ENCODE measurements around the gene ZFPM1. TPM values are rescaled to one million over a fixed set of nuclear protein-coding genes. Genes with fewer than 3 reads are reported as not detected.

The ZFPM1 gene
- 5.6 TPM for total RNA-seq
- long read RNA-seq, partial matches to known transcripts, result 0 of 7 reads
- long read RNA-seq, other reads (novel, unspliced or antisense), result 7 of 7 reads

DNA sequence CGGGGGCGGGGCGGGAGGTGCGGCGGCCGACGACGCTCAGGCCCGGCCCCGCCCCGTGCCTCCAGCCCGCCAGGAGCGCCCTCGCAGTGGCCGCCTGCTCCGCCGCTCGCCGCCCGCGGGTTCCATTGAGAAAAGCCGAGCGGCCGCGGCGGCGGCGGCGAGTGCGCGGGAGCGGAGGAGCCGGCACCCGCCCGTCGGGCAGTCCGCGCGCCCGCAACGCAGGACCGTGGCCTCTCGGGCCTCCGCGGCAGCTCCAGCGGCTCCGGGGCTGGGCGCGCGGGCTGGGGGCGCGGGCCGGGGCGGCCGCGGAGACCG is at the start of gene ZFPM1:
Gene ZFPM1 (plus strand): TSS at position 64 of the 315 bp plus-strand sequence. CDS start 359 bp downstream, outside the sequence.
- Histone ChIP-seq H3K4me1 (peaks cover 48% of the 10 kb centered on the region), H3K36me3 (no peaks in the 10 kb centered on the region), H3K27me3 (ENCODE audit: low read depth) (no peaks in the 10 kb centered on the region), H3K4me3 (peak within 1 kb of the TSS; percentile 73), H3K9me3 (no peaks in the 10 kb centered on the region), H3K27ac (peak within 1 kb of the TSS; percentile 71)
- ATAC-seq, result no peak
- TF ChIP-seq, protein P1, sequence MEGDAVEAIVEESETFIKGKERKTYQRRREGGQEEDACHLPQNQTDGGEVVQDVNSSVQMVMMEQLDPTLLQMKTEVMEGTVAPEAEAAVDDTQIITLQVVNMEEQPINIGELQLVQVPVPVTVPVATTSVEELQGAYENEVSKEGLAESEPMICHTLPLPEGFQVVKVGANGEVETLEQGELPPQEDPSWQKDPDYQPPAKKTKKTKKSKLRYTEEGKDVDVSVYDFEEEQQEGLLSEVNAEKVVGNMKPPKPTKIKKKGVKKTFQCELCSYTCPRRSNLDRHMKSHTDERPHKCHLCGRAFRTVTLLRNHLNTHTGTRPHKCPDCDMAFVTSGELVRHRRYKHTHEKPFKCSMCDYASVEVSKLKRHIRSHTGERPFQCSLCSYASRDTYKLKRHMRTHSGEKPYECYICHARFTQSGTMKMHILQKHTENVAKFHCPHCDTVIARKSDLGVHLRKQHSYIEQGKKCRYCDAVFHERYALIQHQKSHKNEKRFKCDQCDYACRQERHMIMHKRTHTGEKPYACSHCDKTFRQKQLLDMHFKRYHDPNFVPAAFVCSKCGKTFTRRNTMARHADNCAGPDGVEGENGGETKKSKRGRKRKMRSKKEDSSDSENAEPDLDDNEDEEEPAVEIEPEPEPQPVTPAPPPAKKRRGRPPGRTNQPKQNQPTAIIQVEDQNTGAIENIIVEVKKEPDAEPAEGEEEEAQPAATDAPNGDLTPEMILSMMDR (IDR thresholded peaks at IDR 0.05), result no peak
- DNase-seq, result no peak
- intact Hi-C loops (cut with DNase I), result no loop called here

GRCh38 chr16:88403794-88404581 is 49.1 kb upstream of the ZFPM1 start:
- Histone ChIP-seq H3K4me3 (no peak overlapping the region), H3K27me3 (ENCODE audit: low read depth) (no peaks in the 10 kb centered on the region), H3K4me1 (no peaks in the 10 kb centered on the region), H3K9me3 (no peaks in the 10 kb centered on the region), H3K36me3 (no peaks in the 10 kb centered on the region), H3K27ac (no peak overlapping the region)
- TF ChIP-seq, protein P1 (IDR thresholded peaks at IDR 0.05), result no peak
- intact Hi-C loops (cut with DNase I), result no loop called here
- no peak for ATAC-seq
- no peak for DNase-seq

GRCh38 chr16:88404769-88405168 is 48.3 kb upstream of the ZFPM1 start:
- intact Hi-C loops (cut with DNase I), result no loop called here
- no peak for ATAC-seq

GRCh38 chr16:88405216-88406060 is 47.6 kb upstream of the ZFPM1 start:
- Histone ChIP-seq H3K4me1 (no peaks in the 10 kb centered on the region), H3K27me3 (ENCODE audit: low read depth) (no peaks in the 10 kb centered on the region), H3K4me3 (no peak overlapping the region), H3K9me3 (no peaks in the 10 kb centered on the region), H3K27ac (no peak overlapping the region), H3K36me3 (no peaks in the 10 kb centered on the region)
- intact Hi-C loops (cut with DNase I), result no loop called here
- DNase-seq, result no peak
- TF ChIP-seq, protein P1 (IDR thresholded peaks at IDR 0.05), result no peak
- peak in 1 of 2 donors; percentile 29 for ATAC-seq

More at GRCh38 chr16:88404769-88405168, 48.3 kb upstream of the ZFPM1 start:
- no peak overlapping the region for H3K4me3 ChIP-seq
- TF ChIP-seq, protein P1 (IDR thresholded peaks at IDR 0.05), result no peak
- H3K36me3 ChIP-seq, result no peaks in the 10 kb centered on the region
- no peaks in the 10 kb centered on the region for H3K9me3 ChIP-seq
- H3K27ac ChIP-seq, result no peak overlapping the region
- no peaks in the 10 kb centered on the region for H3K27me3 ChIP-seq (ENCODE audit: low read depth)
- H3K4me1 ChIP-seq, result no peaks in the 10 kb centered on the region
- no peak for DNase-seq

GRCh38 chr16:88406096-88407041 is 46.7 kb upstream of the ZFPM1 start:
- ATAC-seq (no peak), DNase-seq (no peak)
- Histone ChIP-seq H3K9me3 (no peaks in the 10 kb centered on the region), H3K36me3 (no peaks in the 10 kb centered on the region), H3K4me1 (no peaks in the 10 kb centered on the region), H3K27me3 (ENCODE audit: low read depth) (no peaks in the 10 kb centered on the region), H3K27ac (no peak overlapping the region), H3K4me3 (no peak overlapping the region)
- intact Hi-C loops (cut with DNase I), result no loop called here
- TF ChIP-seq, protein P1 (IDR thresholded peaks at IDR 0.05), result no peak

All from lower lobe of right lung (tissue), 2 donors.